Measurements from ENCODE around the gene LHFPL3.

DNA sequence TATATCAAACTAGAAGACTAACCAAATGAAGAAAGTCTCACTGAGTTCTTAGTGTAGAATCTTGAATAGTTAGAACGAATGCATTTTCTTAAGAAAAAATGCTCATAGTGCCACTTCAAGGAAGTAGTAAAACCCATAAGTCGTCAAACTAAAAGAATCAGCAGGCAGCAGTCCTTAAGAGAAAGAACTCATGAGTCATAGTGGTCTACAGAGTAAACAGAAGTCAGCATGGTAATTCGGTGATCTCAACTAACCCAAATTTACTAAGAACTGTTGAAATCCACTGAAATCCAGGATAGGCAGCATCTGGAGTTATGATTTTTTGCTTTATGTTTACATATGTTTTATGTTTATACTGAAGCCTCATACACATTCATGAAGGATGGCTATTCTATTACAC is 256.2 kb downstream of the LHFPL3 start:
- TF ChIP-seq POLR2A (IDR thresholded peaks at IDR 0.05) = no peak
- TF ChIP-seq, protein P1, sequence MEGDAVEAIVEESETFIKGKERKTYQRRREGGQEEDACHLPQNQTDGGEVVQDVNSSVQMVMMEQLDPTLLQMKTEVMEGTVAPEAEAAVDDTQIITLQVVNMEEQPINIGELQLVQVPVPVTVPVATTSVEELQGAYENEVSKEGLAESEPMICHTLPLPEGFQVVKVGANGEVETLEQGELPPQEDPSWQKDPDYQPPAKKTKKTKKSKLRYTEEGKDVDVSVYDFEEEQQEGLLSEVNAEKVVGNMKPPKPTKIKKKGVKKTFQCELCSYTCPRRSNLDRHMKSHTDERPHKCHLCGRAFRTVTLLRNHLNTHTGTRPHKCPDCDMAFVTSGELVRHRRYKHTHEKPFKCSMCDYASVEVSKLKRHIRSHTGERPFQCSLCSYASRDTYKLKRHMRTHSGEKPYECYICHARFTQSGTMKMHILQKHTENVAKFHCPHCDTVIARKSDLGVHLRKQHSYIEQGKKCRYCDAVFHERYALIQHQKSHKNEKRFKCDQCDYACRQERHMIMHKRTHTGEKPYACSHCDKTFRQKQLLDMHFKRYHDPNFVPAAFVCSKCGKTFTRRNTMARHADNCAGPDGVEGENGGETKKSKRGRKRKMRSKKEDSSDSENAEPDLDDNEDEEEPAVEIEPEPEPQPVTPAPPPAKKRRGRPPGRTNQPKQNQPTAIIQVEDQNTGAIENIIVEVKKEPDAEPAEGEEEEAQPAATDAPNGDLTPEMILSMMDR (IDR thresholded peaks at IDR 0.05) = no peak

Data from thyroid gland (tissue), 4 donors.